GM12872 (cell line): ENCODE results near the gene LGALS7.

Source experiments
- TF ChIP-seq, protein P1 (sequence below): IDR thresholded peaks from 3 replicates; pipeline ENCODE4 v1.5.1; 2011; ENCODE audit warnings: low read depth, mild to moderate bottlenecking, low read length, moderate library complexity; ENCODE audit not compliant: insufficient read depth

Gene LGALS7

DNA sequence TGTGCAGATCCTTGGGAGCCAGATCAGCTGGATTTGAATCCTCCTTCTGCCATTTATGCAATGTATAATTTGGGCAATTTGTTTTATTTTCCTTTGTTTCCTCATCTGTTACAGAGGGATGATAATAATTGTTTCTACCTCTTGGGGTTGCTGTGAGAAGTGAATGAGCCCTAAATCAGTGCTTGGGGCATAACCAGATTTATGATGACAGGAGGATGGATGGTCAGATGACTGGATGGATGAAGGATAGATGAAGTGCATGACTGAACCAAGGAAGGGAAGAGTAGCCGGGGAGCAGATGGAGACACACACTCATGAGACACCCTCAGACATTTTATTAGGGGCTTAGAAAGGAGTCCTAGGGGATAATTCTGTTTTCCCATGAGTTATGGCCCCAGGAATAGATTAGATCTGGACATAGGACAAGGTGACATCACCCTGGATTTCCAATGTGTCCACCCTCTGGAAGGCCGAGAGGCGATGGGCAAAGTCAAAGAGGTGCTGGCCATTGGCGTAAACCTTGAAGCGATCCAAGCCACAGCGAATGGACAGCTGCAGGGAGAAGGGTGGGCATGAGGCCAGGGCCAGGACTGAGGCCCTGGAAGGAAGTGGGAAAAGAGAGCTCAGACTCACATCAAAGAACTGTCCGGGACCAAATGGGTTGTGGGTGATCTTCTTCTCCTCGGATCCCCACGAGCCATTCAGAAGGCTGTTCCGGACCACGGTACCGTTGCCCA, 28.2 kb upstream of the LGALS7 start:
- TF ChIP-seq, protein P1, sequence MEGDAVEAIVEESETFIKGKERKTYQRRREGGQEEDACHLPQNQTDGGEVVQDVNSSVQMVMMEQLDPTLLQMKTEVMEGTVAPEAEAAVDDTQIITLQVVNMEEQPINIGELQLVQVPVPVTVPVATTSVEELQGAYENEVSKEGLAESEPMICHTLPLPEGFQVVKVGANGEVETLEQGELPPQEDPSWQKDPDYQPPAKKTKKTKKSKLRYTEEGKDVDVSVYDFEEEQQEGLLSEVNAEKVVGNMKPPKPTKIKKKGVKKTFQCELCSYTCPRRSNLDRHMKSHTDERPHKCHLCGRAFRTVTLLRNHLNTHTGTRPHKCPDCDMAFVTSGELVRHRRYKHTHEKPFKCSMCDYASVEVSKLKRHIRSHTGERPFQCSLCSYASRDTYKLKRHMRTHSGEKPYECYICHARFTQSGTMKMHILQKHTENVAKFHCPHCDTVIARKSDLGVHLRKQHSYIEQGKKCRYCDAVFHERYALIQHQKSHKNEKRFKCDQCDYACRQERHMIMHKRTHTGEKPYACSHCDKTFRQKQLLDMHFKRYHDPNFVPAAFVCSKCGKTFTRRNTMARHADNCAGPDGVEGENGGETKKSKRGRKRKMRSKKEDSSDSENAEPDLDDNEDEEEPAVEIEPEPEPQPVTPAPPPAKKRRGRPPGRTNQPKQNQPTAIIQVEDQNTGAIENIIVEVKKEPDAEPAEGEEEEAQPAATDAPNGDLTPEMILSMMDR = no peak

DNA sequence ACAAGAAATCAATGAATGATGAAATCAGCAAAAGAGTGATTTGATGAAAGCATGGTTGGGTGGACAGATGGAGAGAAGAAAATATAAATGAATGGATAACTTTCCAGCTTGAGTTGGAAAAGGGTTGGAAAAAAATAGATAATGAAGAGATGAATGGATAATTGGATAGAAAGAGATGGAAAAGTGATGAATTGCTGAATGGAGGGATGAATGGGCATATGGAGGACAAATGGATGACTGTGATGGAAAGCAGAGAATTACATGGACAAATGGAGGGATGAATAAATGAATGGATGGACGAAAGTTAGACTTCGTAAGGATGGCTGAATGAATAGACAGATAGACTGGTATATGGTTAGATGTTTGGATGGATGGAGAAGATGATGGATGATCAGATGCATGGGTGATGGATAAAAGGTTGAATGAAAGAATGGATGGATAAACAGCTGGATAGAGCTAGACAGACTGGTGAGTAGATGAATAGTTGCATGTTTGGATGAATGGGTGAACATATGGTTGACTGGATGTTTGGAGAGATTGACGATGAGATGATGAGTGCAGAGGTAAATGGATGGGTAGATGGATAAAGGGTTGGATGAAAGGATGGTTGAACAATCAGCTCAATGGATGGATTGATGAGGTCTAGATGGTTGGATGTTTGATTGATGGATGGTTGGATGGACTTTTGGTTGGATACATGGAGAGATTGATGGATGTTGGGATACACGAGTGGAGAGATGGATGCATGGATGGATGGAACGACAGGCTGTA, 27.4 kb upstream of the LGALS7 start:
- TF ChIP-seq, protein P1 = no peak

DNA sequence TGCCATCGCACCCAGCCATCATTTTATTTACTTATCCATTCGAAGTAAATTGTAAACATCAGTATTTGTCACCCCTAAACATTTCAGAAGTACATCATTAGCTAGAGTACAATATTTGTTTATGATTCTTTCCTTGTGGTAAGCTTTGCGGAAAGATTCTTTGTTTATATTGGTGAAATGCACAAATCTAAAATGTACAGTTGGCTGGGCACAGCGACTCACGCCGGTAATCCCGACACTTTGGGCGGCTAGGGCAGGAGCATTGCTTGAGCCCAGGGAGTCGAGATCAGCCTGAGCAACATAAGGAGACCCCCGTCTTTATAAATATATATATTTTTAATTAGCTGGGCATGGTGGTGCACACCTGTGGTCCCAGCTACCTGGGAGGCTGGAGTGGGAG, 25.8 kb upstream of the LGALS7 start:
- TF ChIP-seq, protein P1 = no peak

DNA sequence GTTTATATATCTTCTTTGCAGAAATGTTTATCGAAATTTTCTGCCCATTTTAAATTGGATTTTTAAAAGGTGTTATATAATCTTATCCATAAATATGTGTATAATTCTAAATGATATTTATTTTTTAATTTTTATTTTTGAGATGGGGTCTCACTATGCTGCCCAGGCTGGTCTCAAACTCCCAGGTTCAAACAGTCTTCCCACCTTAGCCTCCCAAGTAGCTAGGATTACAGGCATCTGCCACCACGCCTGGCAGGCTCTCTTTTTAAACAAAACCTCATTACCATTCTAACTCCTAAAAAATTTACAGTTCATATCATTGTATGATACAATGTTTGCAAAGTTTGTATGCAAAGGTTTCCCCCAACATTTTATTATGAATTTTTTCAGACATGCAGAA, 22.8 kb upstream of the LGALS7 start:
- TF ChIP-seq, protein P1 = no peak

DNA sequence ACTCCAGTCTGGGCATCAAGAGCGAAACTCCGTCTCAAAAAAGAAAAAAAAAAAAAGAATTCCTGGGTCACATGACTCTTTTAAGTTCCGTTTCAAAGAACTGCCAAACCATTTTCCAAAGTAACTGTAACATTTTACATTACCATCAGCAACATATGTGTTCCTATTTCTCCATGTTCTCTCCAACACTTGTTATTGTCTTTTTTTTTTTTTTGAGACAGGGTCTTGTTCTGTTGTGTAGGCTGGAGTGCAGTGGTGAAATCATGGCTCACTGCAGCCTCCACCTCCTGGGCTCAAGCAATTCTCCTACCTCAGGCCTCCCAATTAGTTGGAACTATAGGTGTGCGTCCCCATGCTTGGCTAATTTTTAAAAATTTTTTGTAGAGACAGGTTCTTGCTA, 22.2 kb upstream of the LGALS7 start:
- TF ChIP-seq, protein P1 = no peak

DNA sequence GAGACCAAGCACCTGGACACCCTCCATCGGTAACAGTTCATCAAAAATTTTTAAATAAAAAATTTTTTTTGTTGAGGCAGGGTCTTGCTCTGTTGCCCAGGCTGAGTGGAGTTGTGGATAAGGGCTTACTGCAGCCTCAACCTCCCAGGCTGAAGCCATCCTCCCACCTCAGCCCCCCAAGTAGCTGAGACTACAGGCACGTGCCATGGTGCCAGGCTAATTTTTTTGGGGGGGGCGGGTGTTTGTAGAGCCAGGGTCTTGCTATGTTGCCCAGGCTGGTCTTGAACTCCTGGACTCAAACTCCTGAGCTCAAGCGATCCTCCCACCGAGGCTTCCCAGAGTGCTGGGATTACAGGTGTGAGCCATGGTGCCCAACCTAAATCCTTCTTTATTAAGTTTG, 20.4 kb upstream of the LGALS7 start:
- TF ChIP-seq, protein P1 = no peak

DNA sequence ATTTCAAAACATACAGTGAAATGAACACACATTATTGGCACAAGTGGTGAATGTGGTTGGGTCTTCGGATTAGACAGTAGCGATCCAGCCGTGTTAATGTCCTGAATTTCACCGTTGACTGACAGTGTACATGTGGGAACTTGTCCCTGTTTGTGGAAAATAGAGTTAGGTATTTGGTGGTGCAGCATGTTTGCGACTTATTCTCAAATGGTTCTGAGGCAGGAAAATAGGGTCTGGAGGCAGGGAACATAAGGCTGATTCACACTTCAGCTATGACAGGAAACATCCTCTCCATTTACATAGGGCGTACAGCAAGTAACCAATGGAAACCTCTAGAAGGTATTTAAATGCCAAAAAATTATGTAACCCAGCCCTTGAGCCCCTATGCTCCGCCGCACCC, 19.9 kb upstream of the LGALS7 start:
- TF ChIP-seq, protein P1 = no peak
